Testis (tissue), 2 donors: Measurements from ENCODE around the gene ALDH1A3.

ENCODE experiments used
- POLR2A ChIP-seq: fragments of 450-650 bp; IDR thresholded peaks from one replicate; pipeline ENCODE4 v1.6.1; 2017; ENCODE audit warnings: antibody characterized with exemption, mild to moderate bottlenecking, moderate library complexity
- TF ChIP-seq, protein P1 (sequence below), 3 experiments: fragments of 450-650 bp in 2 of 3; fragments of 200-600 bp in 1 of 3; sonication (generic) in 1 of 3; IDR thresholded peaks; one replicate each; pipeline ENCODE4 v1.5.1; 2016 to 2019; ENCODE audit warnings: antibody characterized with exemption in 3 of 3, mild to moderate bottlenecking in 2 of 3, moderate library complexity in 1 of 3

DNA sequence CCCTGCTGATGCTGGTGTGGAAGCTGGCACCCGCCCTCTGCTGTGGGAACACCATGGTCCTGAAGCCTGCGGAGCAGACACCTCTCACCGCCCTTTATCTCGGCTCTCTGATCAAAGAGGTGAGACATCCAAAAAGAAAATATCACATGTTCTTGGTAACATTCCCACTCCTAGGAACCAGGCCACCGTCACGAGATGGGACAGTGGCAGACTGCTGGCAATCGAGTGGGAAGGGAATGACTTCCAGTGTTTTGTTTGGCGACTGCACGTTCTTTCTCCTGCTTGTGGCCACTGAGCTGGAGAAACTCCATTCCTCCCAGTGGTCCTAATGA is 14.3 kb downstream of the ALDH1A3 start:
- TF ChIP-seq POLR2A = no peak
- TF ChIP-seq, protein P1, sequence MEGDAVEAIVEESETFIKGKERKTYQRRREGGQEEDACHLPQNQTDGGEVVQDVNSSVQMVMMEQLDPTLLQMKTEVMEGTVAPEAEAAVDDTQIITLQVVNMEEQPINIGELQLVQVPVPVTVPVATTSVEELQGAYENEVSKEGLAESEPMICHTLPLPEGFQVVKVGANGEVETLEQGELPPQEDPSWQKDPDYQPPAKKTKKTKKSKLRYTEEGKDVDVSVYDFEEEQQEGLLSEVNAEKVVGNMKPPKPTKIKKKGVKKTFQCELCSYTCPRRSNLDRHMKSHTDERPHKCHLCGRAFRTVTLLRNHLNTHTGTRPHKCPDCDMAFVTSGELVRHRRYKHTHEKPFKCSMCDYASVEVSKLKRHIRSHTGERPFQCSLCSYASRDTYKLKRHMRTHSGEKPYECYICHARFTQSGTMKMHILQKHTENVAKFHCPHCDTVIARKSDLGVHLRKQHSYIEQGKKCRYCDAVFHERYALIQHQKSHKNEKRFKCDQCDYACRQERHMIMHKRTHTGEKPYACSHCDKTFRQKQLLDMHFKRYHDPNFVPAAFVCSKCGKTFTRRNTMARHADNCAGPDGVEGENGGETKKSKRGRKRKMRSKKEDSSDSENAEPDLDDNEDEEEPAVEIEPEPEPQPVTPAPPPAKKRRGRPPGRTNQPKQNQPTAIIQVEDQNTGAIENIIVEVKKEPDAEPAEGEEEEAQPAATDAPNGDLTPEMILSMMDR (IDR thresholded peaks at IDR 0.05) = no peak
